Measurements from ENCODE around the gene ANKAR. TPM values are rescaled to one million over a fixed set of nuclear protein-coding genes. Genes with fewer than 3 reads are reported as not detected.
"Not testable (repeated sequence)": the region's sequence is repeated elsewhere in the genome, so short reads cannot be mapped to it uniquely, and the experiment has no call there.

Gene ANKAR
- total RNA-seq, 3 donors from 2014 or later = 11.5 to 22.1 (median 21.1) TPM

DNA sequence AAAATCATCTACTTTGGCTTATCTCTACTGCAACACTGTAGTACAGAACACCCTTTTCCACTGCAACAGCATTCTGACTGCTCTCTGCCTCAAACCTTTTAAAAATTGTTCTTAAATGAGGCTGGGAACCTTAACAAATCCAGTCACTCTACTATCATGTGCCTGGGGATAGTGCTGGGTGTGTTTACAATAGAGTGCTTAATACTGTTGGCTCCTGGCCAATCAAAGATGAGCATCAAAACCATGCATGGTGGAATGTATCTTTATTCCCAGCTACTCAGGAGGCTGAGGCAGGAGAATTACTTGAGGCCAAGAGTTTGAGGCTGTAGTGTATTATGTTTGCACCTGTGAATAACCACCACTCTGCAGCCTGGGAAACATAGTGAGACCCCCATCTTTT lies 7.4 kb downstream of the ANKAR start:
- DNase-seq (ENCODE audit: low spot score in 2 of 2) = no peak
- Histone ChIP-seq H3K9me3 (no peaks in the 10 kb centered on the region), H3K4me3 (no peak overlapping the region), H3K4me1 (no peaks in the 10 kb centered on the region), H3K36me3 (no peaks in the 10 kb centered on the region), H3K27ac (no peak overlapping the region), H3K27me3 (no peaks in the 10 kb centered on the region)
- TF ChIP-seq, protein P1, sequence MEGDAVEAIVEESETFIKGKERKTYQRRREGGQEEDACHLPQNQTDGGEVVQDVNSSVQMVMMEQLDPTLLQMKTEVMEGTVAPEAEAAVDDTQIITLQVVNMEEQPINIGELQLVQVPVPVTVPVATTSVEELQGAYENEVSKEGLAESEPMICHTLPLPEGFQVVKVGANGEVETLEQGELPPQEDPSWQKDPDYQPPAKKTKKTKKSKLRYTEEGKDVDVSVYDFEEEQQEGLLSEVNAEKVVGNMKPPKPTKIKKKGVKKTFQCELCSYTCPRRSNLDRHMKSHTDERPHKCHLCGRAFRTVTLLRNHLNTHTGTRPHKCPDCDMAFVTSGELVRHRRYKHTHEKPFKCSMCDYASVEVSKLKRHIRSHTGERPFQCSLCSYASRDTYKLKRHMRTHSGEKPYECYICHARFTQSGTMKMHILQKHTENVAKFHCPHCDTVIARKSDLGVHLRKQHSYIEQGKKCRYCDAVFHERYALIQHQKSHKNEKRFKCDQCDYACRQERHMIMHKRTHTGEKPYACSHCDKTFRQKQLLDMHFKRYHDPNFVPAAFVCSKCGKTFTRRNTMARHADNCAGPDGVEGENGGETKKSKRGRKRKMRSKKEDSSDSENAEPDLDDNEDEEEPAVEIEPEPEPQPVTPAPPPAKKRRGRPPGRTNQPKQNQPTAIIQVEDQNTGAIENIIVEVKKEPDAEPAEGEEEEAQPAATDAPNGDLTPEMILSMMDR (IDR thresholded peaks at IDR 0.05) = no peak
- TF ChIP-seq POLR2A (IDR thresholded peaks at IDR 0.05) (no peak), POLR2AphosphoS5 (IDR thresholded peaks at IDR 0.05) (no peak)
- intact Hi-C loops (cut with DNase I; ENCODE audit: low total_unique reads) = no loop called here

GRCh38 chr2:189683348-189683747 lies 8.9 kb downstream of the ANKAR start:
- Histone ChIP-seq H3K9me3 (no peaks in the 10 kb centered on the region), H3K4me1 (no peaks in the 10 kb centered on the region), H3K36me3 (no peaks in the 10 kb centered on the region), H3K27me3 (no peaks in the 10 kb centered on the region), H3K4me3 (no peak overlapping the region), H3K27ac (no peak overlapping the region)
- no peak for TF ChIP-seq POLR2A (IDR thresholded peaks at IDR 0.05)
- no peak for DNase-seq (ENCODE audit: low spot score in 2 of 2)
- intact Hi-C loops (cut with DNase I; ENCODE audit: low total_unique reads) = no loop called here

- H3K4me1 ChIP-seq = no peaks in the 10 kb centered on the region
- intact Hi-C loops (cut with DNase I; ENCODE audit: low total_unique reads) = no loop called here
- H3K27me3 ChIP-seq = no peaks in the 10 kb centered on the region
- no peak overlapping the region for H3K4me3 ChIP-seq
- no peak for TF ChIP-seq POLR2AphosphoS5 (IDR thresholded peaks at IDR 0.05)
- TF ChIP-seq, protein P1 (IDR thresholded peaks at IDR 0.05) = no peak
- no peak for TF ChIP-seq POLR2A (IDR thresholded peaks at IDR 0.05)
- no peaks in the 10 kb centered on the region for H3K9me3 ChIP-seq
- no peak overlapping the region for H3K27ac ChIP-seq
- DNase-seq (ENCODE audit: low spot score in 2 of 2) = no peak
- H3K36me3 ChIP-seq = no peaks in the 10 kb centered on the region
Measured at GRCh38 chr2:189684811-189685210, 10.3 kb downstream of the ANKAR start.

DNA sequence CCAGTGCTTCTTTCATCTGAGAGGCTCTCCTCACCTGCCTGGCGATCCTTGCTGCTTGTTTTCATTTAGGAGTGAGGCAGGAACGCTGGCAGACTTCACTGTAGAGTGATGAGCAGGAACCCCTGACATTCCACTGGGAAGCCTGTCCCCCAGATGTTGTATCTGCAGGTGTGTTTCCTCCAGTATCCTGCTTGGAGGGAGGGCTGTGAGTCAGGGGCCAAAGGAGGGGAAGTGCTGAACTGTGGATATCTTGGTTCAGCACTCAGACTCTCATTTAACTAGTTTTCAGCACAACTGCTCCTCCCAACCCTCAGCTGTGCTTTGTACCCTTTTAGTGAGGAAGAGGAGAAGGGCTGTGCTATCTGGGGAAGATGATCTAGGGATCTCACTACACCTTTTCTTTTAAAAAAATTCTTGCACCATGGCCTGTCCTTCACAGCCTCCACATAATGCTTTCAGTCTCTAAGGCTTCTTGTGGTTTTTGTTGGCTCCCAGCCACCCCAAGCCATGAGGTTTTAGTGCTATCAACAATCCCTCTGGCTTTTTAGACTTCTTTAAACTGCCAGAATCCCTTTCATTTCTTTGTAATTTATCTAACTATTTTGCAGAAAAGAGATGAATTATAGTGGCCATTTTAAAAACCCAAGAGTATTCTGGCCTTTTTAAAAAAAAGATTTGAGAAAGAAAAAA lies 11.2 kb downstream of the ANKAR start:
- no peak for TF ChIP-seq POLR2AphosphoS5 (IDR thresholded peaks at IDR 0.05)
- no peak for TF ChIP-seq POLR2A (IDR thresholded peaks at IDR 0.05)
- TF ChIP-seq, protein P1 (IDR thresholded peaks at IDR 0.05) = no peak
- Histone ChIP-seq H3K27ac (no peak overlapping the region), H3K36me3 (no peaks in the 10 kb centered on the region), H3K4me3 (no peak overlapping the region), H3K9me3 (no peaks in the 10 kb centered on the region), H3K27me3 (no peaks in the 10 kb centered on the region), H3K4me1 (no peaks in the 10 kb centered on the region)
- DNase-seq (ENCODE audit: low spot score in 2 of 2) = no peak
- intact Hi-C loops (cut with DNase I; ENCODE audit: low total_unique reads) = no loop called here

DNA sequence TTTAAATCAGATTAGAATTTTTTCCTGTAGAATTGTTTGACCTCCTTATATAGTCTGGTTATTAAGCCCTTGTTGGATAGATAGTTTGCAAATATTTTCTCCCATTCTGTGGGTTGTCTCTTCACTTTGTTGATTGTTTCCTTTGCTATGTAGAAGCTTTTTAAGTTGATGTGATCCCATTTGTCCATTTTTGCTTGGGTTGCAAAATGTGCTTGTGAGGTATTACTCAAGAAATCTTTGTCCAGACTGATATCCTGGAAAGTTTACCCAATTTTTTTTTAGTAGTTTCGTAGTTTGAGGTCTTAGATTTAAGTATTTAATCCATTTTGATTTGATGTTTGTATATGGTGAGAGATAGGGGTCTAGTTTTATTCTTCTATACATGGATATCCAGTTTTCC lies 13.3 kb downstream of the ANKAR start:
- H3K9me3 ChIP-seq; H3K36me3 ChIP-seq; H3K27ac ChIP-seq; intact Hi-C loops (cut with DNase I; ENCODE audit: low total_unique reads); H3K27me3 ChIP-seq; DNase-seq (ENCODE audit: low spot score in 2 of 2); H3K4me1 ChIP-seq; H3K4me3 ChIP-seq: not testable (repeated sequence)

GRCh38 chr2:189696223-189696622 lies 21.8 kb downstream of the ANKAR start:
- TF ChIP-seq POLR2AphosphoS5 (IDR thresholded peaks at IDR 0.05) (no peak), POLR2A (IDR thresholded peaks at IDR 0.05) (no peak)
- TF ChIP-seq, protein P1 (IDR thresholded peaks at IDR 0.05) = no peak
- intact Hi-C loops (cut with DNase I; ENCODE audit: low total_unique reads) = no loop called here
- Histone ChIP-seq H3K4me1 (no peaks in the 10 kb centered on the region), H3K9me3 (no peaks in the 10 kb centered on the region), H3K27ac (no peak overlapping the region), H3K27me3 (no peaks in the 10 kb centered on the region), H3K36me3 (no peaks in the 10 kb centered on the region), H3K4me3 (no peak overlapping the region)
- no peak for DNase-seq (ENCODE audit: low spot score in 2 of 2)
